HepG2 (cell line): ENCODE data around the gene C14orf93. TPM values are rescaled to one million over a fixed set of nuclear protein-coding genes. Genes with fewer than 3 reads are reported as not detected.

Source experiments
- ATAC-seq: fragments of 200-7000 bp; cut with Tn5 transposase; 3 replicates; pipeline ENCODE4 v1.9.1; 2020; ENCODE audit warnings: mild to moderate bottlenecking, moderate library complexity
- BruUV-seq: library from RNA; stranded (reverse); fragments of 400-500 nt; replicated peaks from 2 replicates; lab custom pipeline; 2021; lab: Mats Ljungman, UMichigan
- CTCF ChIA-PET: fragments of 300-600 bp; formaldehyde crosslinking; extraction: SDS; loops from one replicate; lab custom pipeline; 2021; ENCODE audit warnings: low total read pairs, inconsistent platforms, low intra/inter-chr PET ratio; lab: Yijun Ruan, JAX
- POLR2A ChIA-PET: fragments of 350-600 bp; sonication (Branson Sonifier 250); formaldehyde crosslinking; loops from one replicate; lab custom pipeline; 2020; ENCODE audit warnings: antibody characterized with exemption, inconsistent platforms; lab: Yijun Ruan, JAX
- DNase-seq: peaks from one replicate; pipeline ENCODE4 v3.0.0-alpha.2; 2015; ENCODE audit warnings: low spot score
- FAIRE-seq: peaks from 3 replicates; lab custom pipeline; 2011; peaks lifted over from hg19 to GRCh38; lab: Jason Lieb, UNC
- H2AFZ ChIP-seq: one replicate; pipeline ENCODE4 v1.6.1; 2011; ENCODE audit warnings: low read length, inconsistent platforms
- H3K27ac ChIP-seq: fragments of 300-600 bp; 3 replicates; pipeline ENCODE4 v1.8.0; 2011; ENCODE audit warnings: mixed run types, mild to moderate bottlenecking, mixed read lengths, low read length, inconsistent platforms; ENCODE audit not compliant: insufficient read depth; ENCODE audit errors: extremely low read length
- H3K27me3 ChIP-seq, 2 experiments: fragments of 200-600 bp in 1 of 2; 2 replicates in 1 of 2; 3 replicates in 1 of 2; pipeline versions ENCODE4 v1.6.0 to v1.8.0; 2011; ENCODE audit warnings: low read length in 2 of 2, mild to moderate bottlenecking in 2 of 2, moderate library complexity in 2 of 2, inconsistent platforms in 1 of 2; ENCODE audit not compliant: insufficient read depth in 2 of 2, control insufficient read depth in 1 of 2
- H3K36me3 ChIP-seq, 2 experiments: fragments of 200-600 bp in 1 of 2; replicated peaks in 1 of 2; 2 replicates in 1 of 2; 3 replicates in 1 of 2; pipeline versions ENCODE4 v1.5.1 to v1.8.0; 2011; ENCODE audit warnings: low read length in 2 of 2, inconsistent platforms in 1 of 2; ENCODE audit not compliant: insufficient read depth in 2 of 2, control insufficient read depth in 1 of 2
- H3K4me1 ChIP-seq: 2 replicates; pipeline ENCODE4 v1.5.1; 2012; ENCODE audit warnings: low read length, inconsistent platforms; ENCODE audit not compliant: insufficient read depth
- H3K4me2 ChIP-seq: 2 replicates; pipeline ENCODE4 v1.6.0; 2011; ENCODE audit warnings: low read depth, low read length, inconsistent platforms
- H3K4me3 ChIP-seq, 3 experiments: fragments of 200-600 bp in 1 of 3; sonication (generic), shearing (Covaris generic) in 1 of 3; replicated peaks in 1 of 3; 2 replicates each; pipeline ENCODE4 v1.5.1; 2011 to 2016; ENCODE audit warnings: low read length in 3 of 3, inconsistent platforms in 2 of 3, low read depth in 2 of 3, mild to moderate bottlenecking in 2 of 3, control low read depth in 1 of 3, mixed read lengths in 1 of 3; ENCODE audit not compliant: insufficient read depth in 1 of 3
- H3K79me2 ChIP-seq: one replicate; pipeline ENCODE4 v1.6.1; 2011; ENCODE audit warnings: low read length, inconsistent platforms; ENCODE audit not compliant: insufficient read depth
- H3K9ac ChIP-seq: 2 replicates; pipeline ENCODE4 v1.6.0; 2011; ENCODE audit warnings: mild to moderate bottlenecking, low read depth, low read length, inconsistent platforms; ENCODE audit not compliant: insufficient read depth
- H3K9me3 ChIP-seq: 2 replicates; pipeline ENCODE4 v1.5.1; 2012; ENCODE audit warnings: mild to moderate bottlenecking, low read length
- H4K20me1 ChIP-seq: 2 replicates; pipeline ENCODE4 v1.6.0; 2011; ENCODE audit warnings: inconsistent platforms, mild to moderate bottlenecking, low read length, moderate library complexity; ENCODE audit not compliant: insufficient read depth
- AGO1 ChIP-seq: fragments of 200-400 bp; formaldehyde crosslinking; IDR thresholded peaks from 2 replicates; pipeline ENCODE4 v1.6.1; 2017; ENCODE audit warnings: mild to moderate bottlenecking, low read depth, low read length, moderate library complexity; ENCODE audit not compliant: poor library complexity, severe bottlenecking
- BRD4 ChIP-seq: sonication (generic); formaldehyde crosslinking; IDR thresholded peaks from 2 replicates; pipeline ENCODE4 v1.4.0; 2020; ENCODE audit warnings: missing genetic modification reagents
- GABPA ChIP-seq, 2 experiments: IDR thresholded peaks; 2 replicates each; pipeline ENCODE4 v1.6.1; 2011 to 2016; ENCODE audit warnings: low read depth in 2 of 2, low read length in 1 of 2, missing biosample characterization in 1 of 2, missing genetic modification characterization in 1 of 2
- KDM6A ChIP-seq: IDR thresholded peaks from 2 replicates; pipeline ENCODE4 v1.6.1; 2016; ENCODE audit warnings: low read depth
- NCOA5 ChIP-seq: sonication (generic); formaldehyde crosslinking; IDR thresholded peaks from 2 replicates; pipeline ENCODE4 v1.4.0; 2020; ENCODE audit warnings: missing genetic modification reagents
- NCOR1 ChIP-seq: fragments of 200-600 bp; sonication (generic); IDR thresholded peaks from 2 replicates; pipeline ENCODE4 v1.7.0; 2017; ENCODE audit warnings: antibody characterized with exemption, low read length, borderline replicate concordance
- REPIN1 ChIP-seq: sonication (generic); formaldehyde crosslinking; IDR thresholded peaks from 2 replicates; pipeline ENCODE4 v1.8.0; 2022; ENCODE audit warnings: missing genetic modification reagents, low read depth, mild to moderate bottlenecking, borderline replicate concordance
- SIN3B ChIP-seq: fragments of 150-350 bp; IDR thresholded peaks from 2 replicates; pipeline ENCODE4 v1.6.1; 2014; ENCODE audit warnings: low read length
- SRSF4 ChIP-seq: fragments of 200-400 bp; formaldehyde crosslinking; IDR thresholded peaks from one replicate; pipeline ENCODE4 v1.6.1; 2018; ENCODE audit warnings: mild to moderate bottlenecking, low read depth, low read length, moderate library complexity; ENCODE audit not compliant: poor library complexity, severe bottlenecking
- SSRP1 ChIP-seq: IDR thresholded peaks from 2 replicates; pipeline ENCODE4 v1.6.1; 2016; ENCODE audit warnings: control low read depth
- STAT5B ChIP-seq: sonication (generic); formaldehyde crosslinking; IDR thresholded peaks from 2 replicates; pipeline ENCODE4 v1.4.0; 2020; ENCODE audit warnings: missing genetic modification reagents
- ZFP36L2 ChIP-seq: sonication (generic); formaldehyde crosslinking; IDR thresholded peaks from 2 replicates; pipeline ENCODE4 v1.4.0; 2020; ENCODE audit warnings: missing genetic modification reagents
- ZFYVE20 ChIP-seq: sonication (generic); formaldehyde crosslinking; IDR thresholded peaks from 2 replicates; pipeline ENCODE4 v1.8.0; 2023; ENCODE audit warnings: low read depth, mild to moderate bottlenecking, moderate library complexity, missing genetic modification reagents, borderline replicate concordance
- ZKSCAN1 ChIP-seq: fragments of 150-350 bp; IDR thresholded peaks from 2 replicates; pipeline ENCODE4 v1.6.1; 2014; ENCODE audit warnings: low read length
- ZNF180 ChIP-seq: sonication (generic); formaldehyde crosslinking; IDR thresholded peaks from 2 replicates; pipeline ENCODE4 v1.4.0; 2020; ENCODE audit warnings: low read depth, missing genetic modification reagents, borderline replicate concordance
- ZNF281 ChIP-seq: sonication (generic); formaldehyde crosslinking; IDR thresholded peaks from 2 replicates; pipeline ENCODE4 v1.4.0; 2020; ENCODE audit warnings: missing genetic modification reagents, borderline replicate concordance
- ZNF383 ChIP-seq: sonication (generic); formaldehyde crosslinking; IDR thresholded peaks from 2 replicates; pipeline ENCODE4 v1.4.0; 2020; ENCODE audit warnings: missing genetic modification reagents, mild to moderate bottlenecking, borderline replicate concordance
- ZNF414 ChIP-seq: sonication (generic); formaldehyde crosslinking; IDR thresholded peaks from 2 replicates; pipeline ENCODE4 v1.5.0; 2020; ENCODE audit warnings: missing genetic modification reagents
- ZNF530 ChIP-seq: sonication (generic); formaldehyde crosslinking; IDR thresholded peaks from 2 replicates; pipeline ENCODE4 v1.5.0; 2020; ENCODE audit warnings: low read depth, mild to moderate bottlenecking, missing genetic modification reagents
- ZNF546 ChIP-seq: sonication (generic); formaldehyde crosslinking; conservative IDR thresholded peaks from 2 replicates; pipeline ENCODE4 v1.8.1; 2023; ENCODE audit warnings: mild to moderate bottlenecking, missing genetic modification reagents
- ZNF552 ChIP-seq: sonication (generic); formaldehyde crosslinking; IDR thresholded peaks from 2 replicates; pipeline ENCODE4 v1.9.0; 2022; ENCODE audit warnings: missing genetic modification reagents, mild to moderate bottlenecking, borderline replicate concordance
- ZNF841 ChIP-seq: sonication (generic); formaldehyde crosslinking; IDR thresholded peaks from 2 replicates; pipeline ENCODE4 v1.8.1; 2023; ENCODE audit warnings: missing genetic modification reagents, borderline replicate concordance
- WGBS: methylation state at CpG from one replicate; pipeline ENCODE4 v1.1.6; 2017; ENCODE audit warnings: low lambda C conversion rate; 5-methylcytosine and 5-hydroxymethylcytosine counted together
- in situ Hi-C: cut with HindIII; loops from 2 replicates; pipeline ENCODE4 v1.10.0; 2017; ENCODE audit warnings: low pct_unique_long_range_greater_than_20kb; ENCODE audit not compliant: extremely low pct_ligation_motif_present
- intact Hi-C: fragments of 100-400 bp; cut with micrococcal nuclease; formaldehyde crosslinking; loops from one replicate; pipeline ENCODE4 v1.10.0; 2022; ENCODE audit not compliant: unreplicated experiment
- polyA plus RNA-seq, 8 experiments: library from polyadenylated mRNA; depleted of rRNA in 3 of 8; stranded (reverse) in 7 of 8; unstranded in 1 of 8; fragments of >200 nt; fragmentation: Illumina TruSeq in 4 of 8; extraction: Trizol in 4 of 8; gene quantifications; 2 replicates each; pipeline versions ENCODE4 v1.2.1 to v1.2.3, GENCODE V29; 2011 to 2016; ENCODE audit warnings: low read depth in 4 of 8, missing spikeins in 1 of 8, mixed read lengths in 1 of 8; ENCODE audit not compliant: insufficient read depth in 1 of 8
- total RNA-seq, 5 experiments: library from RNA; depleted of rRNA; stranded (reverse); fragments of >200 nt; fragmentation: Illumina TruSeq; extraction: Trizol; gene quantifications; 2 replicates each; pipeline ENCODE4 v1.2.3, GENCODE V29; 2016; ENCODE audit warnings: low read depth in 1 of 5

The C14orf93 gene
- total and polyA plus RNA-seq, 2 of the 13 experiments (the other 11 are each of a cell fraction or from before 2014, with no cell fraction given), result 11.4 to 22.5 TPM

- peaks cover 7 to 20% of the 10 kb centered on the region in 2 experiments for H3K36me3 ChIP-seq
- H3K79me2 ChIP-seq, result peaks cover 66% of the 10 kb centered on the region
- peak overlapping the region; percentile 97 for H3K27ac ChIP-seq
- no peaks in the 10 kb centered on the region for H3K9me3 ChIP-seq
- H3K4me3 ChIP-seq, result peak overlapping the region; percentile 86 to 98 (median 89)
- FAIRE-seq (no peak), DNase-seq (peak; percentile 76), ATAC-seq (peak; percentile 4)
- no peaks in the 10 kb centered on the region for H4K20me1 ChIP-seq
- no TSS peak for BruUV-seq
- H3K9ac ChIP-seq, result peak overlapping the region; percentile 98
- H2AFZ ChIP-seq, result no peak overlapping the region
- WGBS, result under 1% methylated on average over 15 of the region's 41 CpGs
- ChIA-PET POLR2A (interaction anchor here (0.6 to 25.8 kb wide), 16 partner anchors 14 to 419 kb away, joined by 3 to 1670 read pairs (median 19); partner anchors contain the start of genes ACIN1, C14orf119, CDH24 and HAUS4), CTCF (interaction anchor here (1.1 to 1.3 kb wide), 2 partner anchors 77 to 88 kb away, joined by 3 read pairs; partner anchors contain the start of gene CDH24)
- peaks cover 75% of the 10 kb centered on the region for H3K4me1 ChIP-seq
- intact Hi-C loops (loop anchor here (5.0 to 10.0 kb wide), 2 partner anchors 108 to 324 kb away; partner anchors contain the start of genes BCL2L2, LRP10 and PPP1R3E), in situ Hi-C loops (no loop called here)
- no peaks in the 10 kb centered on the region; a peak in 1 of 5 replicates for H3K27me3 ChIP-seq
- H3K4me2 ChIP-seq, result peak overlapping the region; percentile 99
- TF ChIP-seq AGO1 (no peak), ZNF552 (CRISPR knock-in tag) (no peak), ZFP36L2 (CRISPR knock-in tag) (peak; percentile 36; the same call in 1 of the 2 replicates), KDM6A (CRISPR knock-in tag) (peak; percentile 35; the same call in 1 of the 2 replicates), NCOR1 (0 out of 2 replicates have a peak, but pooled peaks have one; percentile 42), ZNF180 (CRISPR knock-in tag) (no peak), ZKSCAN1 (no peak), NCOA5 (CRISPR knock-in tag) (no peak), ZNF383 (no peak), ZNF414 (CRISPR knock-in tag) (no peak), SRSF4 (no peak), ZNF841 (no peak), ZNF546 (no peak), GABPA (IDR thresholded peaks at IDR 0.05; ENCODE audit: low read depth, low read length) (no peak), GABPA (CRISPR knock-in tag; IDR thresholded peaks at IDR 0.05; ENCODE audit: low read depth) (no peak), ZNF530 (CRISPR knock-in tag) (no peak), SSRP1 (no peak), REPIN1 (CRISPR knock-in tag) (no peak), ZNF281 (peak; percentile 94), ZFYVE20 (CRISPR knock-in tag) (no peak), BRD4 (no peak), SIN3B (peak; percentile 62; the same call in 1 of the 2 replicates), STAT5B (no peak)
Measured at GRCh38 chr14:22980672-22981089, 29.3 kb downstream of the C14orf93 start.
